ENCODE measurements around the gene EVX1.

Gene EVX1

DNA sequence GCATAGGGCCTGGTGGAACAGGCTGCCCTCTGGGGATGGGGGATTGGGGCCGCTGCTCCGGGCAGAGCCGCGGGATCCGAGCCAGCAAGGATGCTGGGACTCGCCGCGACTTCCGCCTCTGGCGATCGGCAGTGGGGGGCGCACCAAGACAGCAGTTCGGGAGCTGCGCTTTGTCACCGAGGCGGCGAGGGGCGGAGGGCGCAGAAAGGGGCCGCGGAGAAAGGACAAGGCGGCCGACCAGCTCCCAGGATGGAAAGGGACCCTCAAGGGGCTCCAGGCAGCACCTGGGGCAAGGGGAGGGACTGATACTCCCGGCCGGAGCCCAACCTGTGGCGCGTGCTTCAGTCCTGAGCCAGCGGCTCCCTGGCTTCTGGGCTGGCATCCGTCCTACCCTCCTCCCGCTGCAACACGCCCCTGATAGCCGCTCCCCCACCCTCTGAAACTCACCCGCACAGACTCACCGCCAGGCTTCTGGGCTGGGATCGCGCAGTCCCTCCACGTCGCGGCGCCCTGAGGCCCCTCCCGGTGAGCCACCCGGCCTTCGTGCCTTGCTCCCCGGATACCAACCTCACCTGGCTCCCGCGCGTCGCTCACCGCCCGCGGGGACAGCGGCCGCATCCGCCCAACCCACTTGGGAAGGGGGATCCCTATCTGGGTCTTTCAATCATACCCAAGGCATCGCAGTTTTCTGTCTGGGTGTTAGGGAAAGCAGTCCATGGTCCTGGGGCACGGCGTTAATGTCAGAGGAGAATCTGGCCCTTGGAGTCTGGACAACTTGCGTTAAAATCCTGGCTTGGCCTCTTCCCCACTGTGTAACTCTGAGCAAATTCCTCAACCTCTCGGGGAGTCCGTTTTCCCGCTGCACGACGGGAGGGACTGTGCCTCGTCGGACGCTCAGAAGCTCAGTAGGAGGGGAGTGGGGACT lies 7.0 kb upstream of the EVX1 start:
- DNase-seq: no peak

DNA sequence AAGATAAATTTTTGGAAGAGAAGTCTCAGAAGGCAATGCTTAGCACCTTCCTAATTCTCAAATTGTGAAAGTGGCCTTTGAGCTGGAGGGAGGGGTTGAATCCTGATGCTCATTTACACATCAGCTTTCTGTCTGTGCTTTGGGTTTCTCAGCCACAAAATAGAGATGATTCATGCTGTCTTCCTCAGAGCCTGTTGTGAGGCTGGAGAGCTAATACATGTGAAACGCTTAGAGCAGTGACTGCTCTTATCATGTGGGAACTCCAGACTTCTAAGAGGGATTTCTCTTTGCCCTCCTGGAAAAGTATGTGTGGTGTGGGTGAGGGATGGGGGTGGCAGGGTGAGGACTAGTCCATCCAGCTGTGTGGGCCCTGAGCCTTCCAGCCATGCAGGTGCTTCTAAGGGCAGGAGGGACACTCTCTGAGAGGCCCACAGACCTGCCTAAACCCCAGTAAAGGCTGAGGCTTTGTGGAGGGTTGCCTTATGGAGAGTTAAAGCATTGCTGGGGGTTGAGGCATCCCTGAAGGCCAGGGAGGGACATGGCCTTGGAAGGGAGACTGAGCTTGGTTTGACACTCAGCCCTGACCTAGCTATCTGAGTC lies 4.8 kb upstream of the EVX1 start:
- DNase-seq: no peak

DNA sequence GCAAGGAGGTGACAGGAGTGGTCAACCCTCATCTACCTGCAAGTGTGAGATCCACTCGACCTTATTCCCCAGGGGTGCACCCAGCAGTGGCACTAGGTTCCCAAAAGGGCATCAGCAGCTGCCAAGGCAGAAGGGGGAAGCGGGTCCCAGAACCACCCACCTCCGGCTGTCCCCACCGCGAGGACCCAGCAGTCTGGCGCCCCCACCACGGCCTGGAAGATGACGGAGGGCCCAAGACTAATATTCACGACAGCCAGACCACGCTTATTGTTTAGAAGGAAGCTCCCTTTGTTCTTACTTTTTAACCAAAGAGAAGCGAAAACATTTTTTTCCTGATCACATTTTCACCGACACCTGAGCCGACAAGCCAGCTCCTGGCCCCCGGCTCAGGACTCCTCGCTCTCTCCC lies 3.6 kb upstream of the EVX1 start:
- no peak for DNase-seq

DNA sequence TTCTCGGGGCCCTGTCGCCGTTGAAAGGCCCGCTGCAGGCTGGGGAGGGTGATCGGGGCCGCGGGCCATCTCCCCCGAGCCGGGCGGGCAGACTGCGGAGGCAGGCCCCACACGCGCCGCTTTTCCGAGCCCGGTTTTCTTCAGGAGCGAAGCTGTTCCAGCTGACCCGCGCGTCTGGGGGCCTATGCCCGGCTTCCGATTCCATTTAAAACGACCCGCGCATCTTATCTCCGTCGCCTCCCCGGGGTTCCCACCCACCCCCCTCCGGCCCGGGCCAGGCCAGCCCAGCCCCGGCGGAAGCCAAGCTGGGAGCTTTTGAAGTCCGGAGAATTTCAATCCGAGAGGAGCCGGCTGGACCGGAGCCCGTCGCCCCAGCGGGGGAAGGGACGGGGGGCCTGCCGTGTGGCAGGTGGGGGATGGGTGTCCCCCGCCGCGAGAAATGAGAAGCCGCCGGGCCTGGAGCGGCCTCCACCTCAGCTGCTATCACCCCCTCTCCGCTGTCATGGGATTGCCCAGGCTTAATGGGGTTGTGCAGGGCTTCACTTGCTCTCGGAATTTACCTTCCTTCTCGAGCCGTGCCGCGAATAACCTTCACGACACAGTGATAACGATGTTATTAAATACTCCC lies 3.1 kb upstream of the EVX1 start:
- no peak for DNase-seq

DNA sequence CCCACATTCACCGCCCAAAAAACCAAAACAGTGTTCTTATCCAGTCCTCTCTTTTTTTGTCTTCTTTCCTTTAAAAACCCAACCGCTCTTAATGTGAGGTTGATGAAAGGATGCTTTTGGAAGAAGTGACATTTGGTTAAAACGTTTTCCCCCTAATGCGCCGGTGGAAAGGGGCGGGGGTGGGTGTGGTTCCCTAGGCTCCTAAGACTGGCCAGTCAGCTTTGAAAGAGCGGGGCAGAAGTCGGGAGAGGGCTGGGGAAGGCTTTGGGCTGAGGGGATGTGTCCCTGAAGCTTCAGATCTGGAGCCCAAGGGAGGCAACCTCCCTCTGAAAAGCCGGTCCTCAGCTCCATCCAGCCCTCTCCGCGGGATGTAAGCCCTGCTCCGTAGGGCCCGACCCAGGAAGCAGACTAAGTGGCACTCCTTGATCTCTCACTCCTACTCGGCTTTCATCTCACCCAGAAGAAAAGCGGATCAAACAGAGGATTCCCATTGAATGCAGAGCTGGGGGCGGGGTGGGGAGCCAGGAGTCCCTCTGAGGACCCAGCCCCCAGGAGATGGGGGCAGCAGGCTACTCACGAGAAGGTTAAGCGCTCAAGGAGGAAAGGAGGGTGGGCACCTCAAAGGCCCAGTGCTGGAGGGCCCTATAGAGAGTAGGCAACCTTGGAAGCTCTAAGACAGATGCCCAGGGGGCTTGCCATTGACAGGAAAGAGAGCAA lies 2.4 kb upstream of the EVX1 start:
- no peak for DNase-seq

DNA sequence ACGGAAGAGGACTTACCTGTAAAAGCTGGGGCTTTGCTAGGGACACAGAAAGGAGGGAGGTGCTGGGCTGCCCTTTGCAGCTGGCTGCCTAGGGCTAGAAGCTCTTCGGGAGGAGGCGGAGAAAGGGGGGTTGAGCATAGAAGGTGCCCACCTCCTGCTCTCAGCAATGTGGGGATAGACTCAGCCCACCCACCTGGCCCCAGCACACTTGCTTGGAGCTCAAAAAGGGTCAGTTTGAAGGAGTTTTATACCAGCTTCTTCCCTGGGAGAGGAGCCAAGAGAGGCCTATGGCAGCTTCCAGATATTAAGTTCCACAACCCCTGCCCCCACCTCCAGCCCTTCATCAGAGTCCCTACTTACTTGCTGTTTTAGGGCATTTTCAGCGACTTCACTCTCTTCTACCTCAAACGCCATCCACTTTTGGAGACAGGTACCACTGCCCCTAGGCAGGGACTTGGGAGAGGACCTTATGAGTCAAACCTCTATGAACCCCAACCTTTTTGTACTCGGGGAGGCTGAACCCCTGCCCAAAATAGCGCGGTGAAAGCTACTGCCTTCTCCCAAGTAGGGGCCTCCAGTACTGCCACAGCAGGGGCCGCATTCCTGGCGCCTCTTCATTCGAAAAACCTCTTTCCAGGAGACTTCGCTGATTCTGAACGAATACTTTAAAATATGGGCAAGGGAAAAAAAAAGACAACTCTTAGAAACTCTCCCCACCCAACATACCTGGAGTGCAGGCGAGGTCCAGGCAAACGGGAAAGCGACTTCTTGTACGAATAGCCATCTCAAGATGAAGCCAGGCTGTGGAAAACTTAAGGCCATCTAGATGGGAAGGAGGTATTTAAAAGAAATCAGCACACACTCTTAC lies 1.2 kb upstream of the EVX1 start:
- no peak for DNase-seq

DNA sequence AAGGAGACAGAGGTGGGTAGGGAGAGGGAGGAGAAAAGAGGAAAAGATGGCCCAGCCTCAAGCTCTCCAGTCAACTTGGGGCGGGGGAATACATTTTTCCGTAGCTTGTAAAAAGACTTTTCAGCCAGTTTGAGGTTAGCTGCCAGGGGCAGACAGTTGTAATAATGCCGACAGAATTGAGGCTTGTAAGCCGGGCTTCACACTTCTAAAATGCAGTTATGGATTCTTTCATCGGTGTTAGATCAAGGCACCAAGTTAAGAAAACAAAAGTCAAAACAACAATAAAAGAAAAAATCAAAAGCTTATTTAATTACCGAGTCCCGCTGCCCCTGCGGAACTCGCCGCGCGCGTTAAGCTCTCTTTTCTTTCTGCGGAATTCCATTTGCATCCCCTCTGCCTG lies 448 bp upstream of the EVX1 start:
- DNase-seq: no peak

DNA sequence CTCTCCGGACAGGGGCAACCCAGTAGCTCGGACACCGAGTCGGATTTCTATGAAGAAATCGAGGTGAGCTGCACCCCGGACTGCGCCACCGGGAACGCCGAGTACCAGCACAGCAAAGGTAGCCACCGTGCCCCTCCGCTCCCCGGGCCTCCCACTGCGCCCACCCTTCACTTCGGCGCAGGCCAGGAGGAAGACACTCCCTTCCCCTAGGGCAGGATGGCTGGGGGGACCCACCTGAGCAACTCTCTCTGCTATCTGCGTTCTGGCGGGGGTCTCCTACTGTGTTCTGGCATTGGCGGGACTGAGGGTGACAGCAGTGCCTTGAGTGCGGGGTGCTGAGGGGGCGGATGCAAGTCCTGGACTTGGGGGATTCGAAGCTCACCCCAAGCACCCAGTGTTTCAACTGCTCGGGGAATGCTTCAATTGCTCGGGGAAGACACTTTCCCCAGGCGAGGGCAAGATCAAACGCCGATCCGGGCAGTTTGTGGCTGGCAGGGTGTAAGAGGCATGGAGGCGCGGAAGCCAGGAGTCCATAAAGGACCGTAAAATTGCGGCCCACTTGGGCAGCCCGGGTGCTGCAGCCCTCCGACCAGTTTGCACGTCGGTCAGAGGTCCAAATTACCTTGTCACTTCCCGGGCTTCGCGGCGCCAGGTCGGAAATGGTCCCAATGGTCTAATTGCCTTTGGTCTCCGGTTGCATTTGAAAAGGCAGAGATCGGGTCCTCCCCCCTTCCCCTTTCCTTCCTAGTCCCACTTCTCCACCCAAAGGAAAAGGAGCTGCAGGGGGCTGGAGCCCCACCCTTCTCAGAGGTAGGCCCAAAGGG lies 950 bp downstream of the EVX1 start:
- no peak for DNase-seq

DNA sequence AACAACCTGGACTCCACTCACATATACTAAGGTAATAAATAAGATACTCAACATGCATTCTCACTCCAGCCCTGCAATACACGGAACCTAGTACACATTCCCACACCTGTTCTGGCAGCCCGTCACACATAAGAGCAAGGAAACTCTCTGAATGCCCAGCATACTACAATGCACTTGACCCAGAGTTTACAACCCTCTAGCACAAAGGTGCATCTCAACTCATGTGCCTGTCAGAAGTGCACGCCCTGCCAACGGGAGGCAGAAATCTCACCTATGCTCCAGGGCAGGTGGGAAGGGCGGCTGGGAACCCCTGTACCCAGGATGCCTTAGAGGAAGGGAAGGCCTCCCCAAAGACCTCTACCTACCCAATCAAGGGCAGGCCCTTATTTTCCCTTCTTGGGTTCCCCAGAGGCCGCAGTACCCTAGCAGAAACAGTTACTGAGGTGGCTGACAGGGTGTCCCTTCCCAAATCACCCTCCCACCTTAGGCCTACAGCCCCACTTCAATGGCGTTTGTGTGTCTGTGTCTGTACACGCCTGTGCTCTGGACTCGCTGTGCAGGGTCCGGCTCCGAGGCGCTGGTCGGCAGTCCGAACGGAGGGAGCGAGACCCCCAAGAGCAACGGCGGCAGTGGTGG lies 2.0 kb downstream of the EVX1 start:
- DNase-seq: no peak

DNA sequence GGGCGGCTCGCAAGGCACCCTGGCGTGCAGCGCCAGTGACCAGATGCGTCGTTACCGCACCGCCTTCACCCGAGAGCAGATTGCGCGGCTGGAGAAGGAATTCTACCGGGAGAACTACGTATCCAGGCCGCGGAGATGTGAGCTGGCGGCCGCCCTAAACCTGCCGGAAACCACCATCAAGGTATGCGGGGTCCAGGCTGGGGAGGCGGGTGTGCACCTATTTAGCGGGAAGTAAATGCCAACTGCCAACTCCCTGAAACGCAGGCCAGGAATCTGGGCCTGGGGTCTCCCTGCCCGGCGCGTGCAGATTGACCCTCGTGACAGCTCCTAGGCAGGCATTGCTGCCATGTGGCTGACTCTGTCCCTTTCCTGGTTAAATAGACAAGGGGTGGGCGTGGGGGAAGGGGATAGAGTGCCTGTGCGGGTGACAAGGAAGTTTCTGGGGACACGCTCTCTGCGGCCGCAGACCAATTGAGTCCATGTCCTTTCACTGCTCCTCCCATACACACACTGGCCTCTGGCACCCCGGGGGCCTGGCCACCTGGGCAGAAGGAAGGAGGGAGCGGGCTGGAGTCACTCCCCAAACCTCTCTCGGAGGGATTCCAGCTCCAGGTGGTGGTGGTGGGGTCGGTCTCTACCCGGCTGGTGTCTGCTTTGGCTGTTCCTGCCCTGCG lies 2.7 kb downstream of the EVX1 start:
- no peak for DNase-seq

DNA sequence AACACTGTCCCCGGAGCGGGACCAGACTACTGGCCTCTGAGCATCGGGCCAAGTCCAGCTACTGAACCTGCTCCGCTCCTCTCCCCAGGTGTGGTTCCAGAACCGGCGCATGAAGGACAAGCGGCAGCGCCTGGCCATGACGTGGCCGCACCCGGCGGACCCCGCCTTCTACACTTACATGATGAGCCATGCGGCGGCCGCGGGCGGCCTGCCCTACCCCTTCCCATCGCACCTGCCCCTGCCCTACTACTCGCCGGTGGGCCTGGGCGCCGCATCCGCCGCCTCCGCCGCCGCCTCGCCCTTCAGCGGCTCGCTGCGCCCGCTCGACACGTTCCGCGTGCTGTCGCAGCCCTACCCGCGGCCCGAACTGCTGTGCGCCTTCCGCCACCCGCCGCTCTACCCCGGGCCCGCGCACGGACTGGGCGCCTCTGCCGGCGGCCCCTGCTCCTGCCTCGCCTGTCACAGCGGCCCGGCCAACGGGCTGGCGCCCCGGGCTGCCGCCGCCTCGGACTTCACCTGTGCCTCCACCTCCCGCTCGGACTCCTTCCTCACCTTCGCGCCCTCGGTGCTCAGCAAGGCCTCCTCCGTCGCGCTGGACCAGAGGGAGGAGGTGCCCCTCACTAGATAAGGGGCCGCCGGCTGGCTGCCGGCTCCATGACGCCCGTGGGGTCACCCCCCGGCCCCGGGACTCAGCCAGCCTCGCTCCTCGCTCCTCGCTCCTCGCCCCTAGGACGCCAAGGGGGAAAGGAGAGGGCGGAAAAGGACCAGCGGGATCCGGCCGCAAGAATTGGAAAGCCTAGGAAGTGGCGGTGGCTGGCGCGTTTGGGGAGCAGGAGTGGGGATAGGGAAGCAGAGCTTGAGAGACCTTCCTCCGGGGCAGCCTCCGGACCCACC lies 3.4 kb downstream of the EVX1 start:
- no peak for DNase-seq

DNA sequence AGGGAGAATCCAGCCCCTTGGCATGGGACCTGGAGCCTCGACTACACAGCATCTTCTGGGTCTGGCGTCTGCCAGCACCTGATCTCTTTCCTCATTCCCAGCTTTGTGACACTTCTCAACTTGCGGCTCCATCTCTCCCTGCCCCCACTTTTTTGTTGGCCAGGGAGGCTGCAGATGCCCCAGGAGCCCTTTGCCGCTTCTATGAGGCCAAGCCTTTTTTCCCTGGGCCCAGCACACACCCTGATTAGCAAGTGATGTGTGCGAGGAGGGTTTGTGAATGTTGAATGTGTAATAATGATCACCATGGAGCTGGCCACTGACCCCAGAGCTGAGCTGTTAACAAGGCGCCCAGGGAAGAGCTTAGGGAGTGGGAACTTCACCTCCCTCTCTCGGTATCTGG lies 4.4 kb downstream of the EVX1 start:
- DNase-seq: no peak

DNA sequence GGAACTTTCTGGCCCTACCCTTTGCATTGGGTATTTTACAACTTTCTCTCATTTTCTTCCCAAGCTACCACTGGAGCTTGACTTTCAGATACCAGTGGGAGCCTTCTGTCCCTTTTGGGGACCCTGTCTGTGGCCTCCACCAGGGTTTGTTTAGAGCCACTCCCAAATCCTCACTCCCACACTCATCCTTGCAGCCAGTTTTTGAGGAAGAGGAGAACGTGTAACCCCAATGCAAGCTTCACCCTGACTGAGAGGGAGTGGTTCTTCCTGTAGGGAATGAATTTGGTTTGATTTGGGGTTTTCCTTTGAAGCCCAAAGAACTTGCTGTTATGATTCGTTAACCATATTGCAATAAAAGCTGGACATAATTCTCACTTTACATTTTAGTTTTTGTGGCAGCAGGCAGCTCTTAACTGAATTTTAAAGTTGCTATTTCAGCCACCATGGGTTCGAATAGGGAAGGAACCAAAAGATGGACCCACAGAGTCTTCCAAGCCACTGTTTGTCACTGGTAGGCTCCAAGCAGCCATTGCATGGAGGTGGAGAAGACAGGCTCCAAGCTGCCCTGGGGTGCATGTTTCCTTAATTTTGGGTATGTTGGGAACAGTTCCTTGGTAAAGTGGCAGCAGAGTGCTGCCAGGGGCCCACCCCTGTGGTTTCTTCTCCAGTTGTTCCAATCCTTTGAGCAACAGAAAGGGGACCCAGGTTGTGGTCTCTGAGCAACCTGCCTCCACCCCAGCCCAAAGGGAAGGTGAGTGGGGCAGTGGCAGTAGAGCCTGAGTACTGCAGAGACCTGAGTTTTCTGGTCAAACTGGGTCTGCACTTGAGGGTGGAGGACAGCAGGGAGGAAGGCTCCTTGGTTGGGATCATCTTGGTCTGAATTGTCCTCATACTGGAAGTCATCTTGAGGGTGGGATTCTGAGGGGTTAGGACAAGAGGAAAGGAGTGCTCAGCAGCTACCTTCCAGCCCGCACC lies 5.1 kb downstream of the EVX1 start:
- no peak for DNase-seq

DNA sequence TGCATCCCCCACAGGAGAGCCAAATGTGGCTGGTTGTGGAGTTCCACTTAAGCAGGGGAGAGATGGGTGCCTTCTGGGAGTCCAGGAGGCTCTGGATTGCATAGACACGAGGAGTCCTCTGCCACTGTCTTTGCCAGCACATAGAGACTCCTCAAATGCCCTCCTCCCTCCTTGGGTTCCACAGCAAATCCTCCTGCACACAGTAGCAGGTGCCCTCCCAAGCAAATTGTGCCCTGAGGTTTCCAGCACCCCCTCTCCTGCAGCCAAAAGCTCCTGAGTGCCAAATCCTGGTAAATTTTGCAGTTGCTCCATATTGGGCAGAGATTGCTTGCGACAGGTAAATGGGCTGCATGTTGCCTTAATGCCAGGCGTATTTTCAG lies 5.8 kb downstream of the EVX1 start:
- DNase-seq: no peak

DNA sequence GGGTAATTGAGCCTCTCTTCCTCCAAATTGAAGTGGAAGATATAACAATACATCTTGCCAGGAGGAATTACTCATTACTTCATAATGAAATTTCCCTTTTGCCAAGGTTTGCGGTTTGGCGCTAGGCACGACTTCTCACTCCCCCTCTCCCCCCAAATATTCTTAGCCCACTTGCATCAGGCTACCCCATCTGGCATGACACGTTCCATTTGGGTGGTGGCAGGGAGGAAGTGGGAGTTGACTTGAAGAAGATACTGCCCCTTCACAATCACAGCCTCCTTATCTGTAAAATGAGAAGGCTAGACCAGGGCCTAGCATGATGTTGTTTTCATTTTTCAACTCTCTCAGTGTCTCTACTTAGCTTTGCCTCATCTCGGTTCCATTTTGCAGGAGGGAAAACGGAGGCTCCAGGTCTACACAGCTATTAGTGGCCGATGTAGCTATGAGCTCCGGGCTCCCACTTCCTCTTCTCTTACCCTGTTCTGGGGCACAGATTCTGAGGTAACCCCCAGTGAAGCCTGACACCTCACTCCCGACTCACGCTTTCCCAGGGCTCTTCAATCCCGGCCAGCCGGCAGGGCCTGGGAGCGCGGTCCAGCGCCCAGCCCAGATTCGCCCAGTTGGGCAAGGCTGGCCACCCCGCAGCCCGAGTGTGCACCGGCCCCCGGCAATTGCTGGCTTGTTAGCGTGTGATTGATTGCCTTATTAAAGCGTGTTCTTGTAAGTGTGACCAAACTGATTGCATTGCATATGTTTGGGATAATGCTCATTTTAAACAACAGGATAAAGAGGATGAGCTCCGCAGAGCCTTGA lies 6.5 kb downstream of the EVX1 start:
- no peak for DNase-seq

DNA sequence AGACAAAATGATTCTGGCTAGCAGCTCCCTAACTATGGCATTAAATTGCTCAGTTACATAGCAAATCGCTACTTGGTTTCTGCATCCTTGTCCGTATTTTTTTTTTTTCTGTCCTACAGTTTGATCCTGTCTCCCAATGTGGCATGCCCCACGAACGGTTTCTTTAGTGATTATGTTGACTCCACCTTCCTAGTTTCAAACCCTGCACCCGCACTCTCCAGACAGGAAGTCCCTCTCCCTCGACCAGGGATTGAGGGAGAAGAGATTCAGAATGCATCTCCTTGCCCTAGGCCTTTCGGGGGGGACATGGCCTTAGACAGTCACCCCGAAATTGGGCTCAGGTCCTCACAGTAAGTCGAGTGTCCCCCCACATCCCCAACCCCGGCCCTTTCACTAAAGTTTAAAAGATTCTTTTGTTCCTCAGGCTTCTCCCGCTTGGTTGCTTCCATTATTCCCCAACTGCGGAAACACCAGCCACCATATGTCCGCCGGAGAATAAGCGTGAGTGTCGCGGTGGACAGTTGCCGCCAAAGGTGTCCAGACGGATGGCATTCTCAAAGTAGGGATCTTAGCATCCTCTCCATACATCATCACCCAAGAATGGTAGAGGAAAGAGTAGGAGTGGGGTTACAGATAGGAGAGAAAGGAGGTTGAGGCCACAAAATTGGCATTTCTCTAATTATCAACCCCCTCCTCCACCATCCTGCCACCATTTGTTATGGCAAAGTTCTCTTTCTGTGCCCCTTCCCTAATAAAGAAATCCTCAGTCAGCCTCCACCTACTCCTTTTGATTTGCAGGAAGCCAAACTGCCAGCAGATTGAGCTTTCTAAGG lies 7.3 kb downstream of the EVX1 start:
- DNase-seq: no peak
